ENCODE results near the gene CHP1.
"Not testable (repeated sequence)": the region's sequence is repeated elsewhere in the genome, so short reads cannot be mapped to it uniquely, and the experiment has no call there.

Gene CHP1

GRCh38 chr15:41301587-41301986 lies 70.5 kb downstream of the CHP1 start:
- DNase-seq = no peak

DNA sequence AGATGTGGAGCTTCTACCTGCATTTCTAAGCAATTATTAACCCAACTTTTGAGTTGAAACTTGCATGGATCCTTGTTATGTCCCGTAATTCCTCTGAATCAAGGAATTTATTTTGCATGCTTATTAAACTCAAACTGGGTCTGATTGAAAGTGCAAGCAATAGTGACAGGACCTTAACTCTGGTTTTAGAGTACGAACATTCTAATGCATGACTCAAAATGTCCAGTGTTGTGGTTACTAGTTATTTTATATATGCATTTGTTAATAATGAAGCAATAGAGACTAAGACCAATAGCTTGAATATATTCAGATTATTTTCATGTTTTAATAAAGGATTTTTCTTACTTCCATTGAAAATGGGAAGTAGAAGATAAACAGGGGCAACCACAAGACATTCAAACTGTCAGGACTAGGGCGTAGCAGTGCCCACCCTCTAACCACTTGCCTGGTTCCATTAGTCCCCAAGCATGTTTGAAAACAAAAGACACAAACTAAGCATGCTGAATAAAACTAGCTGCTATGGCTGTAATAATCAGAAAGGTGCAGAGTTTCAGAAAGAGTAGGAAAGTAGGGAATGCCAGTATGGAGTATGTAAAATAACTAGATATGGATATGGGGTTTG lies 73.2 kb downstream of the CHP1 start:
- no peak for DNase-seq

DNA sequence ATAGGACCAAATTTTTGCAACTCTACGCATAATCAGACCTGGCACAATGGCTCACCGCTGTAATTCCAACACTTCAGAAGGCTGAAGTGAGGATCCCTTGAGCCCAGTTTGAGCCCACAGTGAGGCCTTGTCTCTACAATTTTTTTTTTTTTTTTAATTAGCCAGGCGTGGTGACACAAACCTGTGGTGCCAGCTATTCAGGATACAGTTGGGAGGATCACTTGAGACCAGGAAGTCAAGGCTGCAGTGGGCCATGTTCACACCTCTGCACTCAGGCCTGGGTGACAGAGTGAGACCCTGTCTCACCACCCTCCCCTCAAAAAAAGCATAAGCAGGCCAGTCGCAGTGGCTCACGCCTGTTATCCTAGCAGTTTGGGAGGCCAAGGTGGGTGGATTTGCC lies 76.6 kb downstream of the CHP1 start:
- no peak for DNase-seq

DNA sequence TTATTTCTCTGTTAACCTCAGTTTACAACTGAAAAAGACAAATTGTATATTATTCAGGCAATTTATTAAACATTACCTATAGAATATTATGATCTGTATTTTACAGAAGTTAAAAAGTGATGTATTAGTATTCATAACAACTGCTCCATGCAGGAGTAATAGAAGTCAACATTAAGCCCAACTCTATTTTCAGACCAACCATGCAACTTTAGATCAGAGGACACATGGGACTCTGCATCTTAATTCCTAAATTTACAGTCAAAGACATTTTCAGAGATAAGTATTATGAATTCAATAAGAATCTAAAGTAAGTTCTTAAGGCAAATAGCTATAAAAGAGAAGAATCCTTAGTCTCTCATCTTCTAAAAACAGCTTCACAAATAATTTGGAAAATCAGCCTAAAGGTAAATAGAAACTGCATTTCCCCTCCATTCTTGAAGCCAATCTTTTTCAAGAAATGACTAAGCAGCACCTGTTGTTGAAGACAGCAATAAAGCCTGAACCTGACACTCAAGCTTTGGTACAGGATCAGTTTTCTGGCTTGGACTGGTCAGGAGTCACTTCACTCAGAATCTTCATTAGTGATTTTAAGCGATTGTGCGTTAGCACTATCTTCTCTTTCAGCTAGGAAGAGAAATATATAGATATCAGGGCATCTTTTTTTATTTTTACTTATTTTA lies 78.3 kb downstream of the CHP1 start:
- DNase-seq = no peak

DNA sequence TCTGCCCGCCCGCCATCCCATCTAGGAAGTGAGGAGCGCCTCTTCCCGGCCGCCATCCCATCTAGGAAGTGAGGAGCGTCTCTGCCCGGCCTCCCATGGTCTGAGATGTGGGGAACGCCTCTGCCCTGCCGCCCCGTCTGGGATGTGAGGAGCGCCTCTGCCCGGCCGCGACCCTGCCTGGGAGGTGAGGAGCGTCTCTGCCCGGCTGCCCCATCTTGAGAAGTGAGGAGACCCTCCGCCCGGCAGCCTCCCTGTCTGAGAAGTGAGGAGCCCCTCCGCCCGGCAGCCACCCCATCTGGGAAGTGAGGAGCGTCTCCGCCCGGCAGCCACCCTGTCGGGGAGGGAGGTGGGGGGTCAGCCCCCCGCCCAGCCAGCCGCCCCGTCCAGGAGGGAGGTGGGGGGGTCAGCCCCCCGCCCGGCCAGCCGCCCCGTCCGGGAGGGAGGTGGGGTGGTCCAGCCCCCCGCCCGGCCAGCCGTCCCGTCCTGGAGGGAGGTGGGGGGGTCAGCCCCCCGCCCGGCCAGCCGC lies 89.8 kb downstream of the CHP1 start:
- not testable (repeated sequence) for DNase-seq

DNA sequence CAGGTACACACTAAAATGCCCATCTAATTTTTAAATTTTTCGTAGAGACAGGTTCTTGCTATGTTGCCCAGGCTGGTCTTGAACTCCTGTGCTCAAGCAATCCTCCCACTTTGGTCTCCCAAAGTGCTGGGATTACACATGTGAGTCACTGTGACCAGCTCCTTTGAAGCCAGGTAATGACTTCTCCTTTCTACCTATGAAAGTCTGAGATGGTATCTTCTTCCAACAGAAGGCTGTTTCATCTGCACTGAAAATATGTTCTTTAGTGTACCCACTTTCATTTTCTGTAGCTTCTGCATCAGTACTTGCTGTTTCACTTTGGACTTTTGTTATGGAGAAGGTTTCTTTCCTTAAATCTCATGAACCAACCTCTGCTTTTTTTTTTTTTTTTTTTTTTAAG lies 92.5 kb downstream of the CHP1 start:
- DNase-seq = peak in 1 of 5 donors; percentile 36

GRCh38 chr15:41331281-41331680 lies 100.2 kb downstream of the CHP1 start:
- no peak for DNase-seq
